Testis (tissue), 3 donors: ENCODE measurements around the gene MTMR6. TPM values are rescaled to one million over a fixed set of nuclear protein-coding genes. Genes with fewer than 3 reads are reported as not detected.

Experiments
- DNase-seq: peaks from one replicate; pipeline ENCODE4 v3.0.0-alpha.2; 2019
- H3K27ac ChIP-seq, 2 donors: fragments of 200-600 bp; sonication (generic); one replicate each; pipeline ENCODE4 v1.5.1; 2019
- H3K27me3 ChIP-seq: fragments of 200-600 bp; sonication (generic); one replicate; pipeline ENCODE4 v1.5.1; 2019
- H3K36me3 ChIP-seq: fragments of 200-600 bp; sonication (generic); one replicate; pipeline ENCODE4 v1.5.1; 2017; ENCODE audit warnings: low read depth; ENCODE audit errors: missing control alignments
- H3K4me1 ChIP-seq: fragments of 200-600 bp; sonication (generic); one replicate; pipeline ENCODE4 v1.5.1; 2019
- H3K4me3 ChIP-seq, 2 donors: fragments of 200-600 bp; sonication (generic); one replicate each; pipeline ENCODE4 v1.5.1; 2017 to 2019
- H3K9me3 ChIP-seq: fragments of 200-600 bp; sonication (generic); one replicate; pipeline ENCODE4 v1.5.1; 2017
- POLR2A ChIP-seq: fragments of 450-650 bp; IDR thresholded peaks from one replicate; pipeline ENCODE4 v1.6.1; 2017; ENCODE audit warnings: antibody characterized with exemption, mild to moderate bottlenecking, moderate library complexity
- WGBS, 2 donors: methylation state at CpG; one replicate each; pipeline ENCODE4 v1.1.5; 2018; 5-methylcytosine and 5-hydroxymethylcytosine counted together
- intact Hi-C: fragments of 100-400 bp; cut with DNase I; formaldehyde crosslinking; loops from one replicate; pipeline ENCODE4 v1.15.1; 2023; ENCODE audit warnings: low total_unique reads
- polyA plus RNA-seq: library from polyadenylated mRNA; stranded (reverse); fragments of 350-450 nt; fragmentation: Illumina TruSeq; extraction: RNeasy Lipid Tissue Mini Kit (QIAGEN cat#74804); gene quantifications from one replicate; pipeline ENCODE4 v1.2.3, GENCODE V29; 2014; ENCODE audit warnings: low read depth, low replicate concordance; ENCODE audit not compliant: insufficient read depth
- total RNA-seq, 2 donors: library from RNA; depleted of rRNA; stranded (reverse); fragments of >200 nt; gene quantifications; one replicate each; pipeline ENCODE4 v1.2.3, GENCODE V29; 2016
- TF ChIP-seq, protein P1 (sequence below), 3 experiments: fragments of 450-650 bp in 2 of 3; fragments of 200-600 bp in 1 of 3; sonication (generic) in 1 of 3; IDR thresholded peaks; one replicate each; pipeline ENCODE4 v1.5.1; 2016 to 2019; ENCODE audit warnings: antibody characterized with exemption in 3 of 3, mild to moderate bottlenecking in 2 of 3, moderate library complexity in 1 of 3

Gene MTMR6
- total and polyA plus RNA-seq, 3 donors from 2014 or later: 23.2 to 46.1 (median 24.0) TPM

DNA sequence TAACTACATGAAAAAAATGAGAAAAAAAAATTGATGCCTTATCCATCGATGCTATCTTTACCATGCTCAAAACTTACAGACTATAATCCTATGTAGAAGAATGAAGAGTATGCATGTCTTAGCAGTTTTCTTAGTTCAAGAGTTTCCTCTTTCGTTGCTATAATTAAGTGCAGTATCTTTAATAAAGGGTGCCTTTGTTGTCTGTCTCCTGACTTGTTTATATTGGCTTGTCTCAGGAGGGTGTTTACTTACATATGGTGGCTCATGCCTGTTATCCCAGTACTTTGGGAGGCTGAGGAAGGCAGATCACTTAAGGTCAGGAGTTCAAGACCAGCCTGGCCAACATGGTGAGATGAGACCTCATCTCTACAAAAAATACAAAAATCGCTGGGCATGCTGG, 44.3 kb downstream of the MTMR6 start:
- H3K27me3 ChIP-seq: no peaks in the 10 kb centered on the region
- H3K4me3 ChIP-seq: no peak overlapping the region
- TF ChIP-seq, protein P1, sequence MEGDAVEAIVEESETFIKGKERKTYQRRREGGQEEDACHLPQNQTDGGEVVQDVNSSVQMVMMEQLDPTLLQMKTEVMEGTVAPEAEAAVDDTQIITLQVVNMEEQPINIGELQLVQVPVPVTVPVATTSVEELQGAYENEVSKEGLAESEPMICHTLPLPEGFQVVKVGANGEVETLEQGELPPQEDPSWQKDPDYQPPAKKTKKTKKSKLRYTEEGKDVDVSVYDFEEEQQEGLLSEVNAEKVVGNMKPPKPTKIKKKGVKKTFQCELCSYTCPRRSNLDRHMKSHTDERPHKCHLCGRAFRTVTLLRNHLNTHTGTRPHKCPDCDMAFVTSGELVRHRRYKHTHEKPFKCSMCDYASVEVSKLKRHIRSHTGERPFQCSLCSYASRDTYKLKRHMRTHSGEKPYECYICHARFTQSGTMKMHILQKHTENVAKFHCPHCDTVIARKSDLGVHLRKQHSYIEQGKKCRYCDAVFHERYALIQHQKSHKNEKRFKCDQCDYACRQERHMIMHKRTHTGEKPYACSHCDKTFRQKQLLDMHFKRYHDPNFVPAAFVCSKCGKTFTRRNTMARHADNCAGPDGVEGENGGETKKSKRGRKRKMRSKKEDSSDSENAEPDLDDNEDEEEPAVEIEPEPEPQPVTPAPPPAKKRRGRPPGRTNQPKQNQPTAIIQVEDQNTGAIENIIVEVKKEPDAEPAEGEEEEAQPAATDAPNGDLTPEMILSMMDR (IDR thresholded peaks at IDR 0.05): no peak
- WGBS, 2 donors: 67 to 69% methylated on average over 3 of the region's 3 CpGs
- H3K27ac ChIP-seq: no peak overlapping the region
- intact Hi-C loops: no loop called here
- H3K9me3 ChIP-seq: no peaks in the 10 kb centered on the region
- no peak for DNase-seq
- no peaks in the 10 kb centered on the region for H3K36me3 ChIP-seq
- H3K4me1 ChIP-seq: no peaks in the 10 kb centered on the region

- WGBS, 2 donors: 0% methylated on average over 1 of the region's 1 CpG
- H3K27me3 ChIP-seq: no peaks in the 10 kb centered on the region
- no peaks in the 10 kb centered on the region for H3K9me3 ChIP-seq
- no peak overlapping the region for H3K4me3 ChIP-seq
- H3K4me1 ChIP-seq: no peaks in the 10 kb centered on the region
- intact Hi-C loops: no loop called here
- no peak for DNase-seq
- no peak overlapping the region for H3K27ac ChIP-seq
- no peak for TF ChIP-seq POLR2A
- TF ChIP-seq, protein P1 (IDR thresholded peaks at IDR 0.05): no peak
- H3K36me3 ChIP-seq: no peaks in the 10 kb centered on the region
Measured at GRCh38 chr13:25241007-25241406, 46.3 kb downstream of the MTMR6 start.

DNA sequence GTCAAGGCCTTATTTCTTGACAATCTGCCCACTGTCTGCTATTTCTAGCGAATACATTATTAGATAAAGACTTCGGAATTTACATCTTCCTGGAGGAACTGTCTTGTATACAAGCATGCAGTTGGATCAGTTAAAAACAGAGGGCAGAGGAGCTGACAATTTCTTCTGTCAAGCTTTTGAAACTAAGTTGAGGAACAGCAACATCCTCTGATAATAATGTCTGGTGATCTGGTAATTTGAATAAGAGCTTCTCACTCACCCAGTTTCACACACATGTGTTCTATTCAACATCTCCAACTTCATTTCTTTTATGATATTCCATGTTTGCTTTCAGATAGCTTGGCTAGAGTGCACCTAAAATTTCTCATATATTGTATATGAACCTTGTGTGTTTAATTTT, 50.2 kb downstream of the MTMR6 start:
- WGBS, 2 donors: 47 to 71% methylated on average over 2 of the region's 2 CpGs
- H3K36me3 ChIP-seq: no peaks in the 10 kb centered on the region
- H3K9me3 ChIP-seq: no peaks in the 10 kb centered on the region
- H3K27me3 ChIP-seq: no peaks in the 10 kb centered on the region
- DNase-seq: no peak
- intact Hi-C loops: no loop called here
- no peak overlapping the region for H3K4me3 ChIP-seq
- TF ChIP-seq, protein P1 (IDR thresholded peaks at IDR 0.05): no peak
- TF ChIP-seq POLR2A: no peak
- no peaks in the 10 kb centered on the region for H3K4me1 ChIP-seq
- H3K27ac ChIP-seq: no peak overlapping the region

GRCh38 chr13:25233861-25234260, 53.4 kb downstream of the MTMR6 start:
- no peak overlapping the region for H3K27ac ChIP-seq
- TF ChIP-seq, protein P1 (IDR thresholded peaks at IDR 0.05): no peak
- TF ChIP-seq POLR2A: no peak
- intact Hi-C loops: no loop called here
- H3K9me3 ChIP-seq: no peaks in the 10 kb centered on the region
- no peaks in the 10 kb centered on the region for H3K4me1 ChIP-seq
- no peak overlapping the region for H3K4me3 ChIP-seq
- no peaks in the 10 kb centered on the region for H3K36me3 ChIP-seq
- no peaks in the 10 kb centered on the region for H3K27me3 ChIP-seq
- 92% methylated on average over 1 of the region's 1 CpG for WGBS, 2 donors
- no peak for DNase-seq

DNA sequence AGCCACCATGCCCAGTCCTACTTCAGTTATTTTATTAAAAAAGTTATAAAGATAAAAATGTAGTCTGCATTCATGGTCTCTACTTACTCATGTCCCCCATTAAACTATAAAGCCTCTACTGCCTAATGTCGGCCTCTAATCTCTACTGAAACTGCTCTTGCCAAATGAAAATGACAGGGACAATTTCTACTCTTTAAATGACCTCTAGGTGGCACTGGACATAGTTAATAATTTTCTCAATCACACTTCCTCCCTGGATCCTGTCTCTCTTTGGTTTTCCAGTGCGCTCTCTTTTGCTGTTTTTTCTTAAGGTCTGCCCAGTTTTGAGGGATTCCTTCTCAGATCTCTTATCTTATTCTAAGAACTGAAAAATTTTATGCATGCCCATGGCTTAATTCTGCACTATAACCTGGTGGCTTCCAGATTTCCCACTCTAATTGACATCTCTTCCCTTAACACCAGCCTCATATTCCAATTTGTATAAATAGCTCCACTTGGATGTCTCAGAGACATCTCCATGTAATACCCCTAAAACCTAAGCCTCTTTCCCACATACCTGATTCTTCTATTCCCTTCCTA, 54.3 kb downstream of the MTMR6 start:
- no peak for DNase-seq

More for the DNA sequence above, 54.3 kb downstream of the MTMR6 start:
- Histone ChIP-seq H3K27me3 (no peaks in the 10 kb centered on the region), H3K27ac (no peak overlapping the region), H3K4me3 (no peak overlapping the region), H3K4me1 (no peaks in the 10 kb centered on the region), H3K9me3 (no peaks in the 10 kb centered on the region), H3K36me3 (no peaks in the 10 kb centered on the region)
- TF ChIP-seq, protein P1 (IDR thresholded peaks at IDR 0.05): peak in 2 of 3 experiments; percentile 20 to 49
- TF ChIP-seq POLR2A: no peak
- intact Hi-C loops: no loop called here
- 55 to 56% methylated on average over 2 of the region's 2 CpGs for WGBS, 2 donors
